HepG2 (cell line): ENCODE results near the gene PRPSAP1.
"Not testable (repeated sequence)": the region's sequence is repeated elsewhere in the genome, so short reads cannot be mapped to it uniquely, and the experiment has no call there.

Source experiments
- FOSL2 ChIP-seq: sonication (generic); formaldehyde crosslinking; IDR thresholded peaks from 2 replicates; pipeline ENCODE4 v1.4.0; 2020; ENCODE audit warnings: missing genetic modification reagents
- MATR3 ChIP-seq: sonication (generic); formaldehyde crosslinking; IDR thresholded peaks from 2 replicates; pipeline ENCODE4 v1.4.0; 2020; ENCODE audit warnings: missing genetic modification reagents

GRCh38 chr17:76305135-76305454 is 48.6 kb downstream of the PRPSAP1 start:
- TF ChIP-seq FOSL2, MATR3 (CRISPR knock-in tag): not testable (repeated sequence)
